Measurements from ENCODE around the gene PLEKHA6.

GRCh38 chr1:204192589-204193352 lies 167.0 kb downstream of the PLEKHA6 start:
- TF ChIP-seq POLR2A (IDR thresholded peaks at IDR 0.05; ENCODE audit: low read length): no peak
- no peak for TF ChIP-seq GATA1 (IDR thresholded peaks at IDR 0.05; ENCODE audit: low read depth, low read length)

Measured in erythroblast (primary cell).